HT1080 (cell line): ENCODE data around the gene FBXL2. TPM values are rescaled to one million over a fixed set of nuclear protein-coding genes. Genes with fewer than 3 reads are reported as not detected.
A peak's percentile ranks its signal among the peaks of the same experiment; 100 is the strongest.
"Not testable (repeated sequence)": the region's sequence is repeated elsewhere in the genome, so short reads cannot be mapped to it uniquely, and the experiment has no call there.

ENCODE experiments used
- DNase-seq: peaks from one replicate; pipeline ENCODE4 v3.0.0-alpha.2; 2015; ENCODE audit warnings: low read depth
- total RNA-seq: library from RNA; depleted of rRNA; stranded (reverse); fragments of >200 nt; shearing (Covaris generic); gene quantifications from 2 replicates; pipeline ENCODE4 v1.2.3, GENCODE V29; 2014

Gene FBXL2
- total RNA-seq, 1 experiment from 2014 or later, result 7.1 TPM

GRCh38 chr3:33314993-33315392 lies 37.8 kb downstream of the FBXL2 start:
- no peak for DNase-seq

GRCh38 chr3:33315826-33316225 lies 38.6 kb downstream of the FBXL2 start:
- DNase-seq, result peak; percentile 85

- no peak for DNase-seq
These were observed 40.9 kb downstream of the FBXL2 start for GRCh38 chr3:33317963-33318709.

- peak; percentile 3 for DNase-seq
These were observed 41.6 kb downstream of the FBXL2 start for GRCh38 chr3:33318710-33319380.

DNA sequence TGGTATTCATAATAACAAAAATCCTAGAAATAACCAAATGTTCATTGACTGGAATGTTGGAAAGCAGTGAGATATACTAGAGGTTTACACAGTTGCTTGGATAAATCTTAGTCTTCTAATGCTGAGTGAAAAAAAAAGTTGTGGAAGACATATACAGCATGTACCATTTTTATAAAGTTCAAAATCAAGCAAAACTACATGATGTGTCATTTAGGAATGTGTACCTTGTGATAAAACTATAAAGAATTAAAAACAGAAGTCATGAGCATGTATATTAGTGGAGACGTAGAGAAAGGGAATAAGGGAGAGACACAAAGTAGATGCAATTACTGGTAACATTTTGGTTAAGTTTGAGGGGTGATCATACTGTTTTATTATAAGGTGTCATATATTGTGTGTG lies 45.2 kb downstream of the FBXL2 start:
- DNase-seq, result no peak

GRCh38 chr3:33331414-33331813 lies 54.2 kb downstream of the FBXL2 start:
- no peak for DNase-seq

GRCh38 chr3:33334364-33334763 lies 57.1 kb downstream of the FBXL2 start:
- DNase-seq, result no peak

DNA sequence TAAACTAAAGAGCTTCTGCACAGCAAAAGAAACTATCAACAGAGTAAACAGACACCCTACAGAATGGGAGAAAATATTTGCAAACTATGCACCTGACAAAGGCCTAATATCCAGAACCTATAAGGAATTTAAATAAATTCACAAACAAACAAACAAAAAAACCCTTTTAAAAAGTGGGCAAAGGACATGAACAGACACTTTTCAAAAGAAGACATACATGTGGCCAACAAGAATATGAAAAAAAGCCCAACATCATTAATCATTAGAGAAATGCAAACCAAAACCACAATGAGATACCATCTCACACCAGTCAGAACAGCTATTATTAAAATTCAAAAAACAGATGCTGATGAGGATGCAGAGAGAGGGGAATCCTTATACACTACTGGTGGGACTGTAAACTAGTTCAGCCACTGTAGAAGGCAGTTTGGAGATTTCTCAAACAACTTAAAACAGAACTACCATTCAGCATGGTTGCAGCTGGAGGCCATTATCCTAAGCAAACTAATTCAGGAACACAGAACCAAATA lies 61.8 kb downstream of the FBXL2 start:
- not testable (repeated sequence) for DNase-seq

DNA sequence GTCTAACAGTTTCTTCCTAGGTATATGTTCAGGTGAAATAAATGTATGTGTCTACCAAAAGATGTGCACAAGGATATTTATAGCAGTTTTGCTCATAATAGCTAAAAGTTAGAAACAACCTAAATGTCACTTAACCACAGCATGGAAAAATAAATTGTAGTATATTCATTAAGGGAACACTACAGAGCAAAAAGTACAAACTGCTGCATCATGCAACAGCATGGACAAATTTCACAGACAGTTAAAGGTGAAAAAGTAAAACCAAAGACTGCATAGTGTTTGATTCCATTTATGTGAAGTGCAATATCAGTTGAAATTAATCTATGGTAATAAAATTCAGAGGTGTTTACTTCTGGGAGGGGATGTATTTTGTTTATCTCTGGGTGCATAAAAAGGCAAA lies 62.5 kb downstream of the FBXL2 start:
- DNase-seq, result no peak

DNA sequence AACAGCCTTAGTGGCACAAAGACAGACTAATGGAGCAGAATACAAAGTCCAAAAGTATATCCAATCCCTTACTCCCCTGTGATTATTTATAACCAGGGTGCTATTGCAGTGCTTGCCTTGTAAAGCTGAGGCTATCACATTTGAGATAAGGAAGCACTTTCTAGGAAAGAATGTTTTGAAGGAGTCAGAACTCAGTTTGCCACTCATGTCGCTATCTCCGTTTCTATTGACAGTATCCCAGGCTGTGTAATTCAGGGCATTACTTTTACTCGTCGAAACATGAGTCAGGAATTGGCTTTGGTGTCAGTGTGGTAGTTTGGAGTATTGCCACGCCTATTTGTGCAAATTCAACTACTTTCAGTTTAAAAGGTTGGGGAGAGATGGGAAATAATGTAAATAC lies 78.4 kb downstream of the FBXL2 start:
- peak; percentile 43 for DNase-seq

DNA sequence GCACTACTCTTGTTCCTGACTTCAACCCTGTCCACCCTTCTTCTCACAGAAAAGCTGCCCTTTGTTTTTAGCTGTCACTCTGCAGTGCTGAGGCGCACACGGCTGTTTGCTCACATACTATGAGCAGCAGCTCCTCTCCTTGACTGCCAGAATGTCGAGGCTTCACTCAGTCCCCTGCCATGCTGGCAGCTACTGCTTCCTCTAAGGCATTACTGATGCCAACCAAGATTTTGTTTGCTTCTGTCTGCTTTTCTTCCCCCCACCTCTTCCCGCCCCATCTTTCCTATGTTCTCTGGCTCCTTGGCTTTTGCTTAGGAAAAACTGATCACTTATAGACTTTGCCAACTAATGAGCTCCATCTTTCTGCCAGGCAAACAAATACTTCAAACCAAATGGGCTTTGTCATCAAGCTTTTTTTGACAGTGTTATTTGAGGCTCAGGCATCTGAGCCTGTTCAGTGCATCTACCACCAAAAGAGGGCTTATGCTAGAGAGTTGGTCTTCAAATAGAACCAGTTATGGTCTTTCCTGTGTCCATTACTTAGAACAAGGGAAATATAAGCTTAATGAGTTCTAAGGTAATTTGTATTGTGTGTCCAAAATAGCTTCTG lies 81.0 kb downstream of the FBXL2 start:
- DNase-seq, result no peak

- DNase-seq, result peak; percentile 91
These were observed 83.0 kb downstream of the FBXL2 start for GRCh38 chr3:33360136-33360825.

DNA sequence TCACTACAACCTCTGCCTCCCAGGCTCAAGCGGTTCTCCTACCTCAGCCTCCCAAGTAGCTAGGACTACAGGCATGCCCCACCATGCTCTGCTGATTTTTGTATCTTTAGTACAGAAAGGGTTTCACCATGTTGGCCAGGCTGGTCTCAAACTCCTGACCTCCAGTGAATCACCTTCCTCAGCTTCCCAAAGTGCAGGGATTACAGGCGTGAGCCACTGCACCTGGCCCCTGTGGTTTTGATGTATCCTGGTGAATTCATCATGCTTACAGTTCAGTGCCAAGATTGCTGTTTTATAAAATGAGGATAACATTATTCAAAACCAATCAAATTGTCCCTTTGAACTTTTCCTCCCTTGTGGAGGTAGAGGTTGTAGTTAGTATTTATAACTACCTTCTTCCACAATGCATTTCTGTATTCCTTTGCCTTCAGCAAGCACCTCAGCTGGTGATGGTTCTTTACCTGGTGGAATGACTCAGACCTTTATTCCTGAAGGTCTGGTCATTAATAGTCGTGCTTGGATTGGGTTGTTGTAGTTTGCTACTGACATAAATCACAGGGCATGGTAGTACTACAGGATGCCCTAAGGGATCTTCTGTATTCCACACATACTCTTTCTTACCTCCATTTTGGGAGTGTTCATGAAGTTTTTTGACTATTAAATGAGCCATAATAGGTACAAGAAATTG lies 86.0 kb downstream of the FBXL2 start:
- peak; percentile 44 for DNase-seq

GRCh38 chr3:33364060-33364459 lies 86.8 kb downstream of the FBXL2 start:
- DNase-seq, result no peak

GRCh38 chr3:33364531-33365128 lies 87.4 kb downstream of the FBXL2 start:
- DNase-seq, result no peak

DNA sequence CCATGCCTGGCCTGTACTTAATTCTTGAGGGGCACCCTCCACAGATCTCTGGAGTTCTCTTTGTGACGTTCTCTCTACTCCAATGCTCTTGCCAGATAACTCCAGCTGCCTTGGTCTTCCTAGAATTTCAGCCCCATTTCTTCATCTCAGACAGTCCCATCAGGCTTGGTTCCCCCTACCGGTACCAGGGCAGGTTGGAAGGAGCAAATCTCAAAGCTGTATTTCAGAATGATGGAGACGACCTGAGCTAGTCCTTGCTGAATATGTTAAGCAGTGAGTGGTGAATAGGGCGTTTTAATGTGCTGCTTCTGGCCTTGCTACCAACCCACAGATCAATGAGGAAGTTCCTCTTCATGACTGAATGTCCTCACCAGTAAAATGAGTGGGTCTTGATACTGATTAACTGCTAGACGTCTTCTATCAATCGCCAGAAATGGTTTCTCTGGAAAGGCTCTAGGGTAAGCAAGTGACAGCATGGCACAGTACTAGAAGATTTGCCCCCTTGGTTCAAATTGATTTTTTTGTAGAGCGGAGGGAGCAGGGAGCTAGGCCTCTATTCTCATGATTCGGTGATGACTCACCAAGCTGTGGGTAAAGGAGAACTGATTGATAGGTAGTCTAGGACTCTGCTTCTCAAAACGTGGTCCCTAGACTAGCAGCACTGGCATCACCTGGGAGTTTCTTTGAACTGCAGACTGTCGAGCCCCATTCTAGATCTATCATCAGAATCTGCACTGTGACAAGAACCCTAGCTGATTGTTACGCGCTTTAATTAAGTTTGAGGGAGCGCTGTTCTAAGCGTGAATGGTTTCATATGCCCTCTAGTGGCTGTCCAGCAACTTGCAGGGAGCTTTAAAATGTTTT lies 95.2 kb downstream of the FBXL2 start:
- DNase-seq, result peak; percentile 72

DNA sequence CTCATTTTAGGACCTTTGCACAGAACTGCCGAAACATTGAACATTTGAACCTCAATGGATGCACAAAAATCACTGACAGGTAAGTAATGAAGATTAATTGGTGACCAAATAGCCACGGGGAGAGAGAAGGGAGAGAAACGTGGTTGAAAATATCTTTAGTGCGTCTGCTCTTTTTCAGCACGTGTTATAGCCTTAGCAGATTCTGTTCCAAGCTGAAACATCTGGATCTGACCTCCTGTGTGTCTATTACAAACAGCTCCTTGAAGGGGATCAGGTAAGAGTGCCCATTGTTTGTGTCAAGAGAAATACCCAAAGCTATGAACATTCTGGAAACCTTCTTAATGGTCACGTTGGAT lies 95.8 kb downstream of the FBXL2 start:
- DNase-seq, result no peak

DNA sequence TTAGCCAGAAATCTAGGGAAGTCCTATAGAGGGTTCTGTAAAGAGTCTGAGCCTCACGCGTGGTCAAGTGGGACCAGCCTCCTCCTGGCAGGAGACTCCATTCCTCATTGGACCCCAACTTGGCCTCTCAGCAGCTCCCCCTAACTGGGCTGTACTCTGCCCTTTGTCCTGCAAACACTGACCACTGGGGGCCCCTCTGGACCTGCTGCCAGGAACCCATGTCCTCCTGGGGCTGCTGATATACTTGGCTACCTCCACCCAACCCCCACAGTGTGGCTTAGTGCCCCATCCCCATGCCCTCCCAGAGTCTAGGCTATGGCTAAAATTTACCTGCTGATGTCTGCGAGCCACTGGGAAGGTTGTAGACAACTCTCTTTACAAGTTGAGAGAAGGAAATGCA lies 100.2 kb downstream of the FBXL2 start:
- no peak for DNase-seq

- peak; percentile 74 for DNase-seq
These were observed 100.7 kb downstream of the FBXL2 start for GRCh38 chr3:33377931-33378330.

- no peak for DNase-seq
These were observed 103.4 kb downstream of the FBXL2 start for GRCh38 chr3:33380653-33381052.
